22Rv1 (cell line): Measurements from ENCODE around the gene MDFIC.

Experiments
- H3K27ac ChIP-seq: fragments of 450-650 bp; 2 replicates; pipeline ENCODE4 v1.5.1; 2017
- ZFX ChIP-seq: fragments of 450-650 bp; IDR thresholded peaks from 2 replicates; pipeline ENCODE4 v1.6.1; 2017; ENCODE audit warnings: antibody characterized with exemption, borderline replicate concordance
- TF ChIP-seq, protein P1 (sequence below): fragments of 450-650 bp; IDR thresholded peaks from 2 replicates; pipeline ENCODE4 v1.5.1; 2017; ENCODE audit warnings: mild to moderate bottlenecking

The MDFIC gene

DNA sequence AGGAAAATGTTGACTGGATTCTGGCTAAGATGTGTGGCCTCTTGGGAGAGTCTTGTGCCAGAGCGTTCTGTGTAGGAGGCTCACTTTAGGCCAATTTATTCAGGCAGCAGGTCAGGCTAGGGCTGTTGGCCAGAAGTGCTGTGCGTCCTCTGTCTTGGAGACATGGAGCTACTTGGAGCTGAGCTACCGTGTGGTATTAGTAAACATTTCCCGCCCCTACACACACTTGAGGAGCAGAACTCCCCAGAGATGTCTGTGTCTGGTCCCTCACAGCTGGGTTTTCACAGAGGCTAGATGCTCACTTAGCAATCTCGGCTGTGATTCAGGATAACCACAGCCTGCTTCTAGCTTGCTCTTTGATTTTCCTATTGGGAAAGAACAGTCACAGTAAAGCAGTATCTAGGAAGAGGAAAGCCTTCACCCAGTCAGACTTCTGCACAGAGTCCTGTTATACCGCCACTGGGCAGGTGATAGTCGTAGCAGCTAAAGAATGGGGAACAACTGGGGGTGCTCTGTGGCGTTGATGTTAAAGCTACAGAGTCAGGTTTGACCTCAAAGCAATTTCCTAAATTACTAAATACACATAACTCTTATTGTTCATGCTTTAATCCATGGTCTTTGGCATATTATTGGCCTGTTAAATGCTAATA lies 86.7 kb downstream of the MDFIC start:
- TF ChIP-seq, protein P1, sequence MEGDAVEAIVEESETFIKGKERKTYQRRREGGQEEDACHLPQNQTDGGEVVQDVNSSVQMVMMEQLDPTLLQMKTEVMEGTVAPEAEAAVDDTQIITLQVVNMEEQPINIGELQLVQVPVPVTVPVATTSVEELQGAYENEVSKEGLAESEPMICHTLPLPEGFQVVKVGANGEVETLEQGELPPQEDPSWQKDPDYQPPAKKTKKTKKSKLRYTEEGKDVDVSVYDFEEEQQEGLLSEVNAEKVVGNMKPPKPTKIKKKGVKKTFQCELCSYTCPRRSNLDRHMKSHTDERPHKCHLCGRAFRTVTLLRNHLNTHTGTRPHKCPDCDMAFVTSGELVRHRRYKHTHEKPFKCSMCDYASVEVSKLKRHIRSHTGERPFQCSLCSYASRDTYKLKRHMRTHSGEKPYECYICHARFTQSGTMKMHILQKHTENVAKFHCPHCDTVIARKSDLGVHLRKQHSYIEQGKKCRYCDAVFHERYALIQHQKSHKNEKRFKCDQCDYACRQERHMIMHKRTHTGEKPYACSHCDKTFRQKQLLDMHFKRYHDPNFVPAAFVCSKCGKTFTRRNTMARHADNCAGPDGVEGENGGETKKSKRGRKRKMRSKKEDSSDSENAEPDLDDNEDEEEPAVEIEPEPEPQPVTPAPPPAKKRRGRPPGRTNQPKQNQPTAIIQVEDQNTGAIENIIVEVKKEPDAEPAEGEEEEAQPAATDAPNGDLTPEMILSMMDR: no peak
- TF ChIP-seq ZFX: no peak
- H3K27ac ChIP-seq: no peak overlapping the region

DNA sequence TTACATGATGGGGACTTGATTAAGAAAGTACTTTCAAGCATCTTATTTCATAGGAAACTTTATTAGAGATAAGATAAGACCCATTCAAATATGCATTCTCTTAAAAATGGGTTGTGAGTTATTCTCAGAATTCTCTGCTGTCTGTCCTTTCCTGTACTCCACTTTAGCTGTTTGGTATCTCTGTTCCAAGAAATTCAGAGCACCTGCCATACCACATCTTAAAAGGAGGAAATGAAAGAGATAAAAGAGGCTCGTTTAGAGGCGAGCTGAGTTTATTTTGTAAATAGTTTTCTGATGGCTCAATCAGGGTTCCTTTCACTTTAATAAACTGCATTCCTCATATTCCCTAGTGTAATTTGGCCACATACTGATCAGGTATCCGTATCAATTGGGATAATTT lies 87.2 kb downstream of the MDFIC start:
- H3K27ac ChIP-seq: no peak overlapping the region

DNA sequence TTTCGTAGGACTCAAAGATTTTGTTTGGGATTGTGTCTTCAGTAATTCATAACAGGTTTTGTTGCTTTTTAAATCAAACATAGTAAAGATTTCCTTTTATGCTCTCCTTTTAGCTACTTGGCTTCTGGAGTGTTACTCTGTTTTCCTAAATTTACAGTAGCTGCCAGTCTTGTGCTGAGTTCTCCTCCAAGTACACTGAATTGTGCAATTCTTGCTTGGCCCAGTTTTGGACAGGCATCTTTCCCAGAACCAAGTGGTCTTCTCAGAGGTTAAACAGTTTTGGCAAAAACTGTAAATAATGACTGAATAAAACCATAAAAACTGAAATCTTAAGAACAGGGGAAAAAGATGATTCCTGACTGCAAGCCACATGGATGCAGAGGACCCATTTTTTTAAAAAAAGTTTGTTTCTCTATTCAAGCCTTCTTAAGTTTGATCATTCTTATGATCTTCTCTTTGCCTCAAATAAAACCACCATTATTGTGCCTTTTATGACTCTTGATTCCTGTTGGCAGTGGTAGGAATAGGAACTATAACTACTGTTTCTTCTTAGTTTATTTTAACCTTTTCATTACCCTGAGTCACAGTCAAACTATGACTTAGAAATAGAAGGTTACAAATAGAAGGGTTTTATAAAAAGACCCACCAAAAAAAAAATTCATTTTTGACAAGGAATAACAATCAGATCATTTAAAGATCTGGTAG lies 88.0 kb downstream of the MDFIC start:
- no peak for TF ChIP-seq ZFX
- TF ChIP-seq, protein P1: no peak
- no peak overlapping the region for H3K27ac ChIP-seq

More for the DNA sequence above, 87.2 kb downstream of the MDFIC start:
- TF ChIP-seq, protein P1: no peak
- no peak for TF ChIP-seq ZFX

DNA sequence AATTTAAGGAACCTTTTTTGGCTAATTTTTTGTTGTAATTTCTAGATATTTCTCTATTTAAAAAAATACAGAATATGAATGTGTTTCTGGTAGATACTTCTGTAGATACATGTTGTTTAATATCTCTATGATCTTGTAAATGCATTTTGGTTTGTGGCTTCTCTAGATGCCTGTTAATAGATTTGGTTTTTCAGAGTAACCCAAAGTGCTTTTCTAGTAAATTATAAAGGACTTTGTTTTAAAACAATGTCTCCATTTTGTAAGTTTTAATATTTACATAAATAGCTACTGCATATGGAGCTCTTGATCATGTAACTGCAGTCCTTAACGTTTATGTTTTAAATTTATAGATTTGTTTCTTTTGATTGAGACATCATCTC lies 88.5 kb downstream of the MDFIC start:
- TF ChIP-seq ZFX: no peak
- TF ChIP-seq, protein P1: no peak
- no peak overlapping the region for H3K27ac ChIP-seq

DNA sequence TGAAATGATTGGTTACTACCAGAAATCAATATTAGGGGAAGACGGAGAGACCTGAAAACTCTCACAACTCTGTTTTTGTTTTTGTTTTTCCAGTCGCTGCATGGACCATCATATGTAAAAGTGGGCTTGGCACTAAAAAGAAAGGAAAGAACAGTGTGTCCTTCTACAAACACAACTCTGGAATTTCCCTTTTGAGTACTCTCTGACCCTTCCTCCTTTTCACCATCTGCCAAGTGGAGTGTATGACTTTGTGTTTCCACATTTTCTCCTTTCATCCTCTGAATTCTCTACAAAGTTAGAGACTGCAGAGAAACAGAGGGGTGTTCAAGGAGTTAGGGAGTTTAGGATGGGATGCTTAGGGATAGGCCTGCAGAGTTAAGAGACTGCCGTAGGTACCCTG lies 92.0 kb downstream of the MDFIC start:
- TF ChIP-seq, protein P1: no peak
- peak overlapping the region; percentile 34 for H3K27ac ChIP-seq

DNA sequence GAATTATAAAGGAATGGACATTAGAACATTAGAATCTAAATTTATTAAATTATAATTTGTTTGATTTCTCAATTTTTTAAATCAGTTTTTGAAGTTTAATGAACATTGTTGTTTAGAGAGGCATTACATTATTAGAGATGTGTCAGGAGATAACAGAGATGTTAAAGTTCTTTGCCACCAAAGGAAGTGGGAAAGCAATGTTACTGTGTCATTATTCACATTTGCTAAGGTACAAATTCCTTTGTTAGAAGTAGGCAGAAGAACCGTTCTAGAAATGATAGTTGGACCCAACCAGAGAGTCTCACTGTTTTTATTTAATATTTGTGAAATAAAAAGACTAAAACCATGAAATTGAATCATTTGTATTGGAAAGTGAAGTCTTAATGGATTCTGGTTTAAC lies 92.9 kb downstream of the MDFIC start:
- H3K27ac ChIP-seq: no peak overlapping the region; the same call in 1 of the 2 replicates
- TF ChIP-seq ZFX: no peak
- TF ChIP-seq, protein P1: no peak

DNA sequence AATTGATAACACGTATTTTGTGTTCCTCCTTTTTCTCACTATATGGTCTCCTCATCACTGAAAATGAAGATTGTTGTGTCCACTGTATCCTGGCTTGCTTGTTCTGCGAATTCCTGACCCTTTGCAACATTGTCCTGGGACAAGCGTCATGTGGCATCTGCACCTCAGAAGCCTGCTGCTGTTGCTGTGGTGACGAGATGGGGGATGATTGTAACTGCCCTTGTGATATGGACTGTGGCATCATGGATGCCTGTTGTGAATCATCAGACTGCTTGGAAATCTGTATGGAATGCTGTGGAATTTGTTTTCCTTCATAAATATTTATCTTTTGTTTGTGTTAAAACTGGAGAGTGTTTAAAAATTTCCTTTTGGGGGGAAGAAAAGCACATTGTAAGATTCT lies 93.7 kb downstream of the MDFIC start:
- H3K27ac ChIP-seq: no peak overlapping the region
- TF ChIP-seq, protein P1: no peak
- no peak for TF ChIP-seq ZFX
